GM12878 (cell line): ENCODE data around the gene UNK. TPM values are rescaled to one million over a fixed set of nuclear protein-coding genes. Genes with fewer than 3 reads are reported as not detected.

Experiments
- ATAC-seq: fragments of 200-7000 bp; cut with Tn5 transposase; 3 replicates; pipeline ENCODE4 v1.9.1; 2020; ENCODE audit warnings: mild to moderate bottlenecking, moderate library complexity
- BruUV-seq: library from RNA; stranded (reverse); fragments of 400-500 nt; replicated peaks from 2 replicates; lab custom pipeline; 2021; lab: Mats Ljungman, UMichigan
- CTCF ChIA-PET: fragments of 300-600 bp; sonication (Branson Sonifier 250); formaldehyde crosslinking; extraction: SDS; loops from one replicate; lab custom pipeline; 2021; ENCODE audit warnings: inconsistent platforms; lab: Yijun Ruan, JAX
- POLR2A ChIA-PET: fragments of 350-600 bp; formaldehyde crosslinking; extraction: SDS; loops from one replicate; lab custom pipeline; 2021; ENCODE audit warnings: inconsistent platforms; lab: Charles Lee
- RAD21 ChIA-PET: fragments of 300-600 bp; sonication (Branson Sonifier 250); formaldehyde crosslinking; loops from one replicate; lab custom pipeline; 2023; ENCODE audit warnings: antibody characterized with exemption; ENCODE audit not compliant: unreplicated experiment; lab: Charles Lee
- SMC1A ChIA-PET: fragments of 300-600 bp; sonication (Branson Sonifier 250); formaldehyde crosslinking; loops from one replicate; lab custom pipeline; 2023; ENCODE audit not compliant: unreplicated experiment, uncharacterized antibody; lab: Charles Lee
- DNase-seq: peaks from one replicate; pipeline ENCODE4 v3.0.0-alpha.2; 2011; ENCODE audit warnings: low read depth, low spot score
- FAIRE-seq: peaks from 3 replicates; lab custom pipeline; 2011; peaks lifted over from hg19 to GRCh38; lab: Jason Lieb, UNC
- H2AFZ ChIP-seq: 2 replicates; pipeline ENCODE4 v1.6.0; 2011; ENCODE audit warnings: low read depth, low read length, control low read depth; ENCODE audit not compliant: control insufficient read depth
- H3K27ac ChIP-seq: 2 replicates; pipeline ENCODE4 v1.5.1; 2011; ENCODE audit warnings: control low read depth; ENCODE audit not compliant: control insufficient read depth, insufficient read depth
- H3K27me3 ChIP-seq, 2 experiments: replicated peaks in 1 of 2; 2 replicates each; pipeline versions ENCODE4 v1.6.0 to v1.6.1; 2011; ENCODE audit warnings: low read length in 1 of 2; ENCODE audit not compliant: control insufficient read depth in 2 of 2, insufficient read depth in 2 of 2
- H3K36me3 ChIP-seq, 2 experiments: 2 replicates each; pipeline ENCODE4 v1.5.1; 2011; ENCODE audit warnings: low read length in 1 of 2; ENCODE audit not compliant: control insufficient read depth in 2 of 2, insufficient read depth in 2 of 2
- H3K4me1 ChIP-seq: 2 replicates; pipeline ENCODE4 v1.6.1; 2011; ENCODE audit warnings: mild to moderate bottlenecking, low read length, moderate library complexity, mixed read lengths; ENCODE audit not compliant: control insufficient read depth, insufficient read depth
- H3K4me2 ChIP-seq: 2 replicates; pipeline ENCODE4 v1.6.0; 2011; ENCODE audit warnings: control low read depth; ENCODE audit not compliant: control insufficient read depth, insufficient read depth
- H3K4me3 ChIP-seq: fragments of 200-600 bp; sonication (generic); 2 replicates; pipeline ENCODE4 v1.5.1; 2016
- H3K79me2 ChIP-seq: 2 replicates; pipeline ENCODE4 v1.6.0; 2011; ENCODE audit warnings: low read length; ENCODE audit not compliant: control insufficient read depth, insufficient read depth
- H3K9ac ChIP-seq: 2 replicates; pipeline ENCODE4 v1.8.0; 2011; ENCODE audit warnings: low read length, control low read depth, mixed read lengths; ENCODE audit not compliant: control insufficient read depth, insufficient read depth
- H3K9me3 ChIP-seq: replicated peaks from 3 replicates; pipeline ENCODE4 v1.5.1; 2011; ENCODE audit warnings: mild to moderate bottlenecking, low read length; ENCODE audit not compliant: control insufficient read depth, insufficient read depth
- H4K20me1 ChIP-seq: 2 replicates; pipeline ENCODE4 v1.6.0; 2011; ENCODE audit not compliant: control insufficient read depth, insufficient read depth
- ATF7 ChIP-seq: fragments of 450-650 bp; IDR thresholded peaks from 2 replicates; pipeline ENCODE4 v1.6.1; 2016; ENCODE audit warnings: low read depth, mild to moderate bottlenecking
- CBX5 ChIP-seq: sonication (generic); IDR thresholded peaks from 2 replicates; pipeline ENCODE4 v1.6.1; 2016; ENCODE audit warnings: low read depth, moderate library complexity, mild to moderate bottlenecking, inconsistent platforms
- CHD2 ChIP-seq: IDR thresholded peaks from 2 replicates; pipeline ENCODE4 v1.6.1; 2011; ENCODE audit warnings: low read depth, low read length, improper control_type of control experiment, borderline replicate concordance
- IRF4 ChIP-seq: IDR thresholded peaks from 2 replicates; pipeline ENCODE4 v1.6.1; 2011; ENCODE audit warnings: low read depth, low read length
- MLLT1 ChIP-seq: fragments of 450-650 bp; IDR thresholded peaks from 2 replicates; pipeline ENCODE4 v1.6.1; 2016; ENCODE audit warnings: mild to moderate bottlenecking
- MXI1 ChIP-seq: fragments of 150-350 bp; IDR thresholded peaks from 2 replicates; pipeline ENCODE4 v1.6.1; 2011; ENCODE audit warnings: low read depth, mild to moderate bottlenecking, inconsistent platforms, low read length, improper control_type of control experiment
- PBX3 ChIP-seq: IDR thresholded peaks from 2 replicates; pipeline ENCODE4 v1.6.1; 2011; ENCODE audit warnings: mild to moderate bottlenecking, low read depth, low read length, moderate library complexity; ENCODE audit not compliant: insufficient replicate concordance
- TCF3 ChIP-seq: IDR thresholded peaks from 2 replicates; pipeline ENCODE4 v1.6.1; 2012; ENCODE audit warnings: low read depth, mild to moderate bottlenecking, low read length, borderline replicate concordance; ENCODE audit not compliant: insufficient read depth
- ZBTB40 ChIP-seq: fragments of 450-650 bp; IDR thresholded peaks from 2 replicates; pipeline ENCODE4 v1.6.1; 2016; ENCODE audit warnings: mild to moderate bottlenecking, moderate library complexity, borderline replicate concordance
- ZNF687 ChIP-seq: fragments of 450-650 bp; IDR thresholded peaks from 2 replicates; pipeline ENCODE4 v1.6.1; 2017; ENCODE audit warnings: mild to moderate bottlenecking, moderate library complexity
- WGBS: methylation state at CpG from one replicate; pipeline ENCODE4 v1.1.6; 2016; ENCODE audit warnings: low lambda C conversion rate; ENCODE audit not compliant: insufficient replicate concordance, insufficient coverage; ENCODE audit errors: missing lambda C conversion rate; 5-methylcytosine and 5-hydroxymethylcytosine counted together
- in situ Hi-C: fragments of 300-500 bp; cut with MboI; formaldehyde crosslinking; loops from 9 replicates; pipeline ENCODE4 v1.14.3; 2018; ENCODE audit warnings: mixed read lengths
- intact Hi-C: fragments of 100-400 bp; cut with micrococcal nuclease; formaldehyde crosslinking; loops from one replicate; pipeline ENCODE4 v1.14.2; 2022; ENCODE audit not compliant: unreplicated experiment
- polyA plus RNA-seq, 11 experiments: library from polyadenylated mRNA; depleted of rRNA in 4 of 11; unstranded in 6 of 11; stranded (reverse) in 5 of 11; fragments of >200 nt; fragmentation: Nextera tagmentation in 4 of 11; fragmentation: Illumina TruSeq in 1 of 11; extraction: Ambion mirVana in 4 of 11; extraction: Trizol in 1 of 11; gene quantifications; 1 replicate in 1 of 11; 2 replicates in 10 of 11; pipeline versions ENCODE4 v1.2.1 to v1.2.3, GENCODE V29; 2011 to 2016; ENCODE audit warnings: inconsistent platforms in 2 of 11, missing spikeins in 2 of 11, low read depth in 1 of 11
- total RNA-seq, 4 experiments: library from RNA; depleted of rRNA in 3 of 4; stranded (reverse); fragments of >200 nt in 3 of 4; fragmentation: Illumina TruSeq in 1 of 4; extraction: Trizol in 1 of 4; gene quantifications; 2 replicates each; pipeline versions ENCODE4 v1.2.1 to v1.2.3, GENCODE V29; 2013 to 2021

UNK gene
- total and polyA plus RNA-seq, 10 of the 15 experiments (the other 5 are each of a cell fraction or from before 2014, with no cell fraction given) = 8.9 to 34.5 (median 27.3) TPM

GRCh38 chr17:75808905-75809621 is 24.5 kb downstream of the UNK start:
- CTCF ChIA-PET = interaction anchor here (0.8 to 3.3 kb wide), 11 partner anchors 18 to 57 kb away, joined by 3 to 16 read pairs (median 5); partner anchors contain the start of genes GALK1, UNK and WBP2
- no TSS peak for BruUV-seq
- POLR2A ChIA-PET = interaction anchor here (0.6 to 4.9 kb wide), 14 partner anchors 8 to 68 kb away, joined by 3 to 33 read pairs (median 5); partner anchors contain the start of genes GALK1 and WBP2
- WGBS = 18% methylated on average over 18 of the region's 18 CpGs
- H3K79me2 ChIP-seq = no peaks in the 10 kb centered on the region; the same call in 1 of the 2 replicates
- no peaks in the 10 kb centered on the region for H3K9me3 ChIP-seq
- DNase-seq (peak; percentile 57), ATAC-seq (peak; percentile 90), FAIRE-seq (peak; percentile 66)
- H3K36me3 ChIP-seq = peaks cover 15 to 23% of the 10 kb centered on the region in 2 experiments
- RAD21 ChIA-PET = interaction anchor here (0.8 to 3.3 kb wide), 15 partner anchors 12 to 163 kb away, joined by 3 to 24 read pairs (median 4); partner anchors contain the start of genes GALK1, UNC13D, UNK and WBP2
- peaks cover 9% of the 10 kb centered on the region for H3K4me1 ChIP-seq
- H4K20me1 ChIP-seq = no peaks in the 10 kb centered on the region
- H3K9ac ChIP-seq = no peak overlapping the region
- H3K4me2 ChIP-seq = peak overlapping the region; percentile 26; the same call in 1 of the 2 replicates
- H3K4me3 ChIP-seq = no peak overlapping the region
- SMC1A ChIA-PET = interaction anchor here (0.6 to 2.5 kb wide), 12 partner anchors 9 to 56 kb away, joined by 3 to 15 read pairs (median 4); partner anchors contain the start of gene GALK1
- no peak overlapping the region for H2AFZ ChIP-seq
- in situ Hi-C loops (no loop called here), intact Hi-C loops (no loop called here)
- H3K27ac ChIP-seq = 0 out of 2 replicates have a peak overlapping the region, but pooled peaks have one; percentile 6
- H3K27me3 ChIP-seq = no peaks in the 10 kb centered on the region
- TF ChIP-seq CBX5 (no peak), ATF7 (no peak), TCF3 (no peak), ZNF687 (peak; percentile 84; the same call in 1 of the 2 replicates), MLLT1 (no peak), PBX3 (no peak), CHD2 (0 out of 2 replicates have a peak, but pooled peaks have one; percentile 7), IRF4 (no peak), MXI1 (0 out of 2 replicates have a peak, but pooled peaks have one; percentile 14), ZBTB40 (no peak; the same call in 1 of the 2 replicates)
